Measurements from ENCODE around the gene ADCY5. TPM values are rescaled to one million over a fixed set of nuclear protein-coding genes. Genes with fewer than 3 reads are reported as not detected.

Gene ADCY5
- total RNA-seq, 1 donor from 2014 or later, result not detected

GRCh38 chr3:123411340-123412040 lies 37.4 kb downstream of the ADCY5 start:
- DNase-seq (ENCODE audit: extremely low read depth, low read depth, low spot score), result no peak

- DNase-seq (ENCODE audit: extremely low read depth, low read depth, low spot score), result no peak
Observed at GRCh38 chr3:123410149-123410515, 38.8 kb downstream of the ADCY5 start.

- no peak for DNase-seq (ENCODE audit: extremely low read depth, low read depth, low spot score)
Observed at GRCh38 chr3:123409443-123410148, 39.3 kb downstream of the ADCY5 start.

- DNase-seq (ENCODE audit: extremely low read depth, low read depth, low spot score), result no peak
Observed at GRCh38 chr3:123406598-123406997, 42.3 kb downstream of the ADCY5 start.

- no peak for DNase-seq (ENCODE audit: extremely low read depth, low read depth, low spot score)
Observed at GRCh38 chr3:123405936-123406510, 42.9 kb downstream of the ADCY5 start.

GRCh38 chr3:123405021-123405420 lies 43.9 kb downstream of the ADCY5 start:
- DNase-seq (ENCODE audit: extremely low read depth, low read depth, low spot score), result no peak

GRCh38 chr3:123404391-123404790 lies 44.5 kb downstream of the ADCY5 start:
- DNase-seq (ENCODE audit: extremely low read depth, low read depth, low spot score), result no peak

- no peak for DNase-seq (ENCODE audit: extremely low read depth, low read depth, low spot score)
Observed at GRCh38 chr3:123401836-123402530, 46.9 kb downstream of the ADCY5 start.

GRCh38 chr3:123400169-123400568 lies 48.7 kb downstream of the ADCY5 start:
- no peak for DNase-seq (ENCODE audit: extremely low read depth, low read depth, low spot score)

GRCh38 chr3:123399653-123400052 lies 49.2 kb downstream of the ADCY5 start:
- DNase-seq (ENCODE audit: extremely low read depth, low read depth, low spot score), result no peak

GRCh38 chr3:123397921-123398785 lies 50.7 kb downstream of the ADCY5 start:
- no peak for DNase-seq (ENCODE audit: extremely low read depth, low read depth, low spot score)

- DNase-seq (ENCODE audit: extremely low read depth, low read depth, low spot score), result no peak
Observed at GRCh38 chr3:123397050-123397590, 51.8 kb downstream of the ADCY5 start.

- no peak for DNase-seq (ENCODE audit: extremely low read depth, low read depth, low spot score)
Observed at GRCh38 chr3:123396171-123397049, 52.5 kb downstream of the ADCY5 start.

GRCh38 chr3:123395235-123395634 lies 53.7 kb downstream of the ADCY5 start:
- no peak for DNase-seq (ENCODE audit: extremely low read depth, low read depth, low spot score)

GRCh38 chr3:123394391-123395020 lies 54.4 kb downstream of the ADCY5 start:
- DNase-seq (ENCODE audit: extremely low read depth, low read depth, low spot score), result no peak

GRCh38 chr3:123392871-123393620 lies 55.8 kb downstream of the ADCY5 start:
- DNase-seq (ENCODE audit: extremely low read depth, low read depth, low spot score), result no peak

GRCh38 chr3:123392368-123392767 lies 56.5 kb downstream of the ADCY5 start:
- DNase-seq (ENCODE audit: extremely low read depth, low read depth, low spot score), result no peak

Measured in glomerular endothelial cell (primary cell).